Hepatic stellate cell (primary cell): ENCODE data around the gene CCDC198.

Experiments used
- DNase-seq: peaks from one replicate; pipeline ENCODE4 v3.0.0; 2011; ENCODE audit warnings: low spot score

CCDC198 gene, protein sequence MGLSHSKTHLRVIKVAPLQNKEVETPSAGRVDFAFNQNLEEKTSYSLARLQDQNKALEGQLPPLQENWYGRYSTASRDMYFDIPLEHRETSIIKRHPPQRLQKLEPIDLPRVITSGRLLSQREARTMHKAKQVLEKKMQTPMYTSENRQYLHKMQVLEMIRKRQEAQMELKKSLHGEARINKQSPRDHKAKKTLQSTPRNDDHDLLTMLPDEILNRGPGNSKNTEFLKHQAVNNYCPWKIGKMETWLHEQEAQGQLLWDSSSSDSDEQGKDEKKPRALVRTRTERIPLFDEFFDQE

DNA sequence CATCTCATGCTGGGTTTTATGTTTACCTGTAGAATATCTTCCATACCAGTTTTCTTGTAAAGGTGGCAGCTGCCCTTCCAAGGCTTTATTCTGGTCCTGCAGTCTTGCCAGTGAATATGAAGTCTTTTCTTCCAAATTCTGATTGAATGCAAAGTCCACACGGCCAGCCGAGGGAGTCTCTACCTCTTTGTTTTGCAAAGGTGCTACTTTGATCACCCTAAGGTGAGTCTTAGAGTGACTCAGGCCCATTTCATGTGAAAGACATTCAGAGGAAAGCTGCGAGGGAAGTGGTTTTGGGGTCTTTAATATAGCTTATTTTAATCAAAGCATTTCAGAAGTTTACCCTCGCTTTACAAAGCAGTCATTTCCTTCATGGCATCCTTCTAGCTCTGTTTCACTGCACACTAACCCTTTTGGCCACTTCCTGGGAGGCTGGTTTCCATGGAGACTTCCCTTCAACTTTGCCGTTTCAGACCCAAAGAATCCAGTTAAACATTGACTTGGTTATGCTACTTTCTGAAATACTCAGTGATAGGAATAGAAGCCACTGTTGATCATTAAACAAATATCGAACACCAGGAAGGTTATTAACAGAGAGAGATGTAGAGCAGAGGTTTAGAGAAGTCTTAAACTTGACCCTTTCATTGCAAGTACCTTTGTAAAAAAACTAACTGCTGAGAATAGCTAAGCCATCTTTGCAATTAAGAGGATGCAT, at the start of gene CCDC198:
TSS of gene CCDC198 (minus strand) at position 391 of the 715 bp plus-strand sequence. CDS start at position 249, 142 bp downstream.
- no peak for DNase-seq

DNA sequence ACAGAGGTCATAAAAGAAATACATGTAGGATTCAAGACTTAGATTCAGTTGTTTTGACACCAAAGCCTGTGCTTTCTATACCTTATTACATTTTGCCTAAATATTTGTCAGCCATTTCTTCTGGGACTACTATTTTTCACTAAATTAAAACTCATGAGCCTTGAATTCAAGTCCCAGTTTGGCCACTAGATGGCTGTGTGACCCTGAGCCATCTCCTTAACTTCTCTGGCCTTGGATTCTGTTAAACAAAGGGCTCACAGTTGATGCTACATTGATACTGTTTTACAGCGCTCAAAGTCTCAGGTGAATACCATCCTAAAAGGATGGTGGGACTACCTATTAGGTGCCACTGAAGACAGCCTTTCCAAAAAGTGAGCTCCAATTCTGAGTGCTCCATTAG, 39.6 kb upstream of the CCDC198 start:
- DNase-seq = no peak

DNA sequence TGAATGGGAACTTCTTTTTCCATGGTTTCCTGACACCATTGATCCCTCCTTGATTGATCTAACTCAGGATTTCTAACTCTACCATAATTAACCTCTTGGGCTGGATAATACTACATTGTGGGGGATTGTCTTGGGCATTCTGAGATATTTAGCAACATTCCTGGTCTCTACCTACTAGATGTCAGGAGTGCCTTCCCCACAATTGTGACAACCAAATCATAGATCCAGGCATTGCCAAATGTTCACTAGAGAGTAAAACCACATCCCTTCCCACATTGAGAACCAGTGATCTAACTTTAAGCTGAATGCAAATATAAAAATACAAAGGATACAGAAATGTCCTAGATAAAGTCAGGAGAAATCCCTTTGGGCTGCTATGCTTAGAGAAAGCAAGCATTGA, 36.9 kb upstream of the CCDC198 start:
- no peak for DNase-seq

DNA sequence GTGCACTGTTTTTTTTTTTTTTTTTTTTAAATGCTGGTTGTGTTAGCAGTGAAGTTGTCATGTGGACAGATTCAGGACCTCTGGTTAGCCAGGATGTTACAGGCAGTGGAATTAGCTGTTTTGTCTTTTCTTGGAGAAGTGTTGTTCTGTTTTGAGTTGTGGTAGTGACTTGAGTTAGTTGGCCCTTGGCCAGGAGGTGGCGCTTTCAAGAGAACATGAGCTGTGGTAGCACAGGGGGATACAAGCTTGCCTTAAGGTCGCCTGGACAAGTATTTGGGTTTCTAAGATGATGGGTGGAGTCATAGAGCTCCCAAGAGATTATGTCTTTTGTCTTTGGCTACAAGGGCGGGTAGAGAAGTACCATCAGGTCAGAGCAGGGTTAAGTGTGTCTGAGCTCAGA, 33.3 kb upstream of the CCDC198 start:
- DNase-seq = no peak

DNA sequence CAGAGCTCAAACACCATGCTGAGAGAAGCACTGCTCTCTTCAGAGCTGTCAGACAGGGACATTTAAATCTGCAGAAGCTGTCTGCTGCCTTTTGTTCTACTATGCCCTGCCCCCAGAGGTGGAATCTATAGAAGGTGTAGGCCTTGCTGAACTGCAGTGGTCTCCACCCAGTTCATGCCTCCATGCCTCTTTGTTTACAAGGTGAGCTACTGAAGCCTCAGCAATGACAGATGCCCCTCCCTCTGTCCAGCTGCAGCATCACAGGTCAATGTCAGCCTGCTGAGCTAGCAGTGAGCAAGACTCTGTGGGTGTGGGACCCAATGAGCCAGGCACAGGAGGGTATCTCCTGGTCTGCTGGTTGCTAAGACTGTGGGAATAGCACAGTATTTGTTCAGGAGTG, 25.4 kb upstream of the CCDC198 start:
- no peak for DNase-seq

DNA sequence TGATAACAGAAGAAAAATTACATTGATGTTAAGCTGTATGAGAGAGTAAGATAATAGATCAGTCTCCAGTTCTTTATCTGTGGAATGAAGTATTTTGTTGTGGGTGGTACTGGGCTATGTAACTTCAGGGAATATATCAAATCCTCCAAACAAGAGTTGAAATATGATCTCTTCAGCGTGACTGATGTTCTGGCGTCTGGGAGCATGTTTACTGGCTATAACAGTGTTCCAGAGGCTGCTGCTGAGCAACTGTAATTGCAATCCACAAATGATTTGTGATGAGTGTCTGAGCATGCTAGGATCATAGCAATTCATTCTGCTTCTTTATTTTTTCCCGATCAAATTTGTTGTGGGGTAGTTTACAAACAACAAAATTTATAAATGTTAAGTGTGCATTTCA, 18.6 kb upstream of the CCDC198 start:
- DNase-seq = no peak

DNA sequence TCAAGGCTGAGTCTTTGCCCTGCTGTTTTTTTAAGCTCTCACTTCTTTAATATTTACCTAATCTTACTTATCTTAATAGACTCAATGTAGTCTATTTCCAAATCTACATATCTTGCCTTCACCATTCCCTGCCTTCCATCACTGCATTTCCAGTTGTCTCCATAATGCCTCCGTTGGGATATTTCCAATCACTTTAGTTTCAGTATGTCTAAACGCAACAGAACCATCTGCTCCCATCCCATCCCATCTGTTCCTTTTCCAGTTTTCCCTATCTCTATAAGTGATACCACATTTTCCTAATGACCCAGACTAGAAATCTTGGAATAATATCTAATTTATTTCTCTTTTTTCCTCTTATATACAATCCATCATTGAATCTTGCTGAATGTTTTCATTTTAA, 15.1 kb upstream of the CCDC198 start:
- no peak for DNase-seq

DNA sequence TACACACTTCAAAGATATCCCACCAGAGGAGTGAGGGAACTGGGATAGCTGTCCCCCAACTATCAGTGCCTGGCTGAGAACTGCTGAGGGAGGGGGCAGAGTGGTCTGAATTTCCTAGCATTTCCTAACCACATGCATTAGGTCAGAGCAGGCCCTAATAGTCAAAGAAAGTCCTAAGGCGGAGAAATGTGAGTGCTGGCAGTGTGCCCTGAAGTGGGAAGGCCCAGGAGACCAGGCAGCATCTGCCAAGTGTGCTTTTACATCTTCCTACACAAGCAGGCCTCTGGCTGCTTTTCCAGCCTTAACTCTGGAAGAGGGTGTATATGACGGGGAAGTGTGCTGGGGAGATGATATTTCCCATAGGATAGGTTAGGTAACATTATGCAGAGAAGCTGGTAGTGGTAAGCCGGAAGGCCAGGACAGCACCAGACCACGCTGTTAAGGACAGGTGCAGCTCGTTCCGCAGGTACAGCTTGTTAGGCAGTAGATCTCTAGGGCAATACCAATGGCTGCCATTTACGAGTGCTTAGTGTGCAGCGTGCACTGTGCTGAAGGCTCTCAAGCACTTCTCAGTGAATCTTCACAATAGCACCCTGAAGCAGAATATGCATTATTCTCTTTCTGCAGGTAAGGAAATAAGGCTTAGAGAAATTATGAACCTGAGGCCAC, 9.1 kb upstream of the CCDC198 start:
- DNase-seq = no peak

DNA sequence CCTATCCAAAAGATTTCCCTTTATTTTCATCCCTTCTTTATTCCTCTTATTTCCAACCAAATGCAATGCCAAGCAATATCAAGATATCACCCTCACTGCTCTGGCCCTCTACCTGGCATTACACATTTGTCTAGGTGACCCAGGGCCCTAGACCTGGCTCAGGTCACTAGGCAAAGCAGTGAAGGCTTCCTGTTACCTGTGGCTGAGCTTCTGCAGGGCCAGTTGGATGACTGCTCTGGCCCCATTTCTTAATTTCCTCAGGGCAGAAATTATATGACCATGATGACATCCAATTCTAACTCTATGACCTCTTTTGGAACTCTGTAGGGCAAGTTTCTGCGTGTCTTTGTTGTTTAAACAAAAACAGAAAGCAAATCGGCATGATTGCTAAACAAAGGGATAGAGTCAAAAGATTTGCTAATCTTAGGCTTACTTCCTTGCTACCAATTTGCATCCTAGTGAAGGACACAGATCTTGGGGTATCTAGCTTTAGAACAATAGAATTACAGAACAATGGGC, 7.4 kb upstream of the CCDC198 start:
- DNase-seq = no peak

DNA sequence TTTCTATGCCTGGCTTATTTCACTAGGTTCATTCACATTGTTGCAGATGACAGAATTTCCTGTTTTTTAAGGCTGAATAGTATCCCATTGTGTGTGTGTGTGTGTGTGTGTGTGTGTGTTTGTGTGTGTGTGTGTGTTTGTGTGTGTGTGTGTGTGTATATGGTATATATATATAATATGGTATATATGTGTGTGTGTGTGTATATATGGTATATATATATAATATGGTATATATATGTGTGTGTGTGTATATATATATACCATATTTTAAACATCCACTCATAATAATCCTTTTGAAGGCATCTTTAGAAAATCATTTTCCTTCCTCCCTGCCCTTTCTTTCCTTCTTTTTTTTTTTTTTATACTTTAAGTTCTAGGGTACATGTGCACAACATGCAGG, 5.0 kb upstream of the CCDC198 start:
- no peak for DNase-seq

DNA sequence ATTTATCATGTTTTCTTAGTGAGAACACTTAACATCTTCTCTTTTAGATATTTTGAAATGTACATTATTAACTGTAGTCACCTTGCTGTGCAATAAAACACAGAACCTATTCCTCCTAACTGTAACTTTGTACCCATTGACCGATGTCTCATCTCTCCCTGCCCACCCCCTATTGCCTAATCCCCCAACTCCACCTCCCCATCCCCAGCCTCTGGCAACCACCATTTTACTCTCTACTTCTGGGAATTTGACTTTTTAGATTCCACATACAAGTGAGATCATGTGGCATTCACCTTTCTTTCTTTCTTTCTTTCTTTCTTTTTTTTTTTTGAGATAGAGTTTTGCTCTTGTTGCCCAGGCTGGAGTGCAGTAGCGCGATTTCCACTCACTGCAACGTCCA, 4.4 kb upstream of the CCDC198 start:
- no peak for DNase-seq

DNA sequence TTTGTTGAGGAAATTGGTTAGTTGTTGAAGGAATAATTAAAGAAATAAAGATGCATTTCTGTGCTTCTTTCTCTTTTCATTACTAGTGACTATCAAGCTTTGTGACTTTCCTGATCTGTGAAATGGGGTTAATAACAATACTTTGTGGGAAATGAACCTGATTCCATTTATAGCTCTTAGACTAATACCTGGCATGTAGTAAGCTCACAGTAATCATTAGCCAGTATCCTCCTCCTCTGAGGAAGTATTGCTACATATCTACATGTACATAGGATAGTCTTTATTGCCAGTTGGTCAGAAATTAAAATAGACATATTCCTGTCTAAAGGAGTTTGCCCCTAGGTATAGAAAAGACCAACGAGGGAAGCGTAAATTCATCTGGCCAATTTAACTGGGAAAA, 1.8 kb upstream of the CCDC198 start:
- no peak for DNase-seq

DNA sequence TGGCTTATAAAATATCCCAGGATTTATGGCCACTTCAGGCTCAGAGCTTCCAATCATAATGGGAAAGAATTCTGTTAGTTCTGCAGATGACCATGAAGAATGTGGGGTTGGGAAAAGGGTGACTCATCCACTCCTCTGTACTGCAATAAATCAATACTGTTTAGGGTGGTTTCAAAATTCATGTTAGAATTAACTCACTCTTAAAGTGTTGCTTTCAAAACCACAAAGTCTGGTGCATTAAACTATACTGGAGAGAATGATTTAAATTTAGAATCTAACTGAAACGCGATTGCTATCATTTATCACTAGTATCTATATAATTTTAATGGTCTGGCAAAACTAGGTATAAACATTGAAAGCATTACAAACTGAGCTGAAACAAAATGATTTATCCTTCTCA, 798 bp downstream of the CCDC198 start:
- DNase-seq = no peak

DNA sequence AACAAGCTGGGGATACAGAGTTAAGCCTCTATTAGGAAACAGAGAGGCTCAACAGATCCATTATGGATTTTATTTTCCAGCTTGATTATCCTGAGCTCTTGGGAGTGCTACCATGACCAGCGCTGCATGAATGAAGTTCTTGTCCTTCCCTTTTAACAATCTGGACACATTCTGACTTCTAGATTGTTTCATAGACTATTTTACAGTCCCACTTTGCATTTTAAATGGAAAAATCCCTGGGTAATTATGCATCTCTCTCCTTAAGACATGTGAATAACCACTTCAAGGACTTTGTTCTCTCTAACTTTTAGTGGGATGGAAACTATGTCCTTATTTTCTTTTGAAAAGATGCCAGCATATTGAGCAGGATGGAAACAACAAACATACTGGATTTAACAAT, 2.0 kb downstream of the CCDC198 start:
- DNase-seq = no peak

DNA sequence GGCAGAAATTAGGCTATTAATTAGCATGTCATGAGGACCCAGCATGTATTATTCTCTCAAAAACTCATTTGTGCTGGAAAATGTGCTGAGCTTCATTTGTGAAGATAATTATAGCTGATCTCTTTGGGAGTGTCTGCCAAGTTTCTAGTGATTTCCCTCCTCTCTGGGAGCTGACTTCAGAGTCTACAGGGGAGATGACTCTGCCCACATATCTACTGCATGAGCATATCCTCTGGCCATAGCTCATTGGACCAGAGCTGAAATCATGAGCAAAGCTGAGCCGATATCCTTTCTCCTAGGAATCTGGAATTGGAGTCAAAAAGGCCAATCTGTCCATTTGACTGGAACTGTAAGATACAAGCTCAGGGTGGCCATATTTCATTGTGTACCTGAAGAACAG, 5.9 kb downstream of the CCDC198 start:
- DNase-seq = no peak

DNA sequence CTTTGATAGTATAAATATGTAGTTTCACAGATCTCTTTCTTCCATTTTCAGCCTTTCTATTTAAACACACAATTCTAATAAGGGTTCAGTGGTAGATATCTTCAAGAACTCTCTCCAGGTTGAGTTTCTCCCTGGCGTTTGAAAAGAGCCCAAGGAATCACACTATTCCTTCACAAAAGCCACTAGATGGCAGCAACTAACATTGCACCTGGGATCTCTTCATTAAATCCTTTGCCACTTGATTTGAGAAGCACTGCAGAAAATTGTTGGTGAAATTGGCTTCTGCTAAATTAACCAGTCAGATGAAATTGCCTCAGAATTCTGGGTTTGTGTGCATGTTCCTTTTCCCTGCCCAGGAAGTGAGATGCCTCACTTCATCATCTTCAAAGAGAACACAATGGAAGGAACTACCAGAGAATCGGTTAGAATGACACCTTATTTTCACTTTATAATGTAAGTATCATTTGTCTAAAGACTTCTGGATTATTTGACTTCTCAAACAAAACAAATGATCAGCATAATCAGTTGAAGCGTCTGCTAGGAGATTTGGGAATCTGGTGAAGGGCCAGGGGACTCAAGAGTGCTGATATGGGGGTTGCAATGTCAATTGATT, 6.8 kb downstream of the CCDC198 start:
- DNase-seq = peak; percentile 14

DNA sequence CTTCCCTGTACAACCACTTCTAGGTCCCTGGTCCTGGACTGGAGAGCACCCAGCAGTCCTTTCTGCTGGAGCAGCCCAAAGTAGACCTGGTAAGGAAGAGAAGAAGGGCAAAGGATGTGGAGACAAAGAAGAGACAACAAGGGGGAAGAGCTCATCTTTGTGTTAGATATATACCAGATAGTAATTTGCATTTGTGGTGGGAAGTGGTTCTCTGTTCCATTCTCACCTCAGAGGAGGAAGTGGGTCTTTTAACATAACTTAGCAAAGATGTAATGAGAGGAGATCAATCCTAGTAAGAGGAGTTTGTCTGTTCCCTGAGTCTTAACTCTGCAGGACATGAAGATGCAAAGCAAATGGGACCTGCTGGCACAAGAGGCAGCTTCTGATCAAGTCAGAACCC, 8.0 kb downstream of the CCDC198 start:
- DNase-seq = no peak

DNA sequence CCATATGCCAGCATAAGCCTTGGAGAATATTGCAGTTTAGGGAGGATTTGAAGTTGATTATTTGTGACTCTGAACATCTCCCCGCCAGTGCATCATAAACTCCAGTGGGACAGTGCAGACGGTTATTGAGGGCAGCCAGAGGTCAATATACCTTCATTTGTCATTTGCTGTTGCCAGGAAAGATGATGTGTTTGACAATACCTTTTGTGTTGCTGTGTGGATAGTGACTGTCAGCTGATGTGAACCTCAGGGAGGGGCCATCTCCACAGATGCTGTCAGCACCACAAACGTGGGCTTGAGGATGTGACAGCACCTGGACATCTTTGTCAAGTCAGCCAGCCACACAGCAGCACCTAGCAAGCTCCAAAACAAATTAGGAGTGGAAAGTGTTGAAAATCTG, 11.5 kb downstream of the CCDC198 start:
- no peak for DNase-seq

DNA sequence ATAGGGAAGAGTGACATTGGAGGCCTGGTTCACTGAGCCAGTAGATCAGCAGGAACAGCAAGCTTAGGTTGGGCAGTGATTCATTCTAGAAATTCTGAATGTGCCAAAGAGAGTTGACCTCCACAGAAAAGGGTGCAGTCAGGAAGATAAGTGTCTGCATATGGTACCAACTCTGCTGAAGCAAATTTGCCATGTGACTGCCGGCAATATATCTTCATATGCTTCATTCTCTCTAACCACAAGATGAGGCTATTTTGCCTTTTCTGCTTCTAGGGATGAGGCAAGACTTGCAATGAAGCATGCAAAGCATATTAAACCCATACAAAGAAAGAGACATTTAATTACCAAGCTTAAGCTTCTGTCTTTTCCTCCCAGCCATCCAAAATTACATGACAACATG, 13.6 kb downstream of the CCDC198 start:
- DNase-seq = no peak

DNA sequence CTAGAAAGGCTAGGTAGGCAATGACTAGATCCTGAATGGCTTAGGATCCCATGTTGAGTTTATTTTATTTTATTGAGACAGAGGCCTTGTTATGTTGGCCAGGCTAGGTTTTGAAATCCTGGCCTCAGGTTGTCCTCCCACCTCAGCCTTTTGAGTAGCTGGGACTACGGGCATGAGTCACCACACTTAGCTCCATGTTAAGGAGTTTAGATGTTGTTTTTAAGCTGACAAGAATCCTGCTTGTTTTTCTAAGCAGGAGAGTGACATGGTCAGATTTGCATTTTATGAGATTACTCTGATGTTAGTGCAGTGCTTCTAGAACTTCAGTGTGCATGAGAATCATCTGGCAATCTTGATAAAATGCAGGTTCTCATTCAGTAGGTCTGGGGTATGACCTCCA, 14.5 kb downstream of the CCDC198 start:
- DNase-seq = no peak

DNA sequence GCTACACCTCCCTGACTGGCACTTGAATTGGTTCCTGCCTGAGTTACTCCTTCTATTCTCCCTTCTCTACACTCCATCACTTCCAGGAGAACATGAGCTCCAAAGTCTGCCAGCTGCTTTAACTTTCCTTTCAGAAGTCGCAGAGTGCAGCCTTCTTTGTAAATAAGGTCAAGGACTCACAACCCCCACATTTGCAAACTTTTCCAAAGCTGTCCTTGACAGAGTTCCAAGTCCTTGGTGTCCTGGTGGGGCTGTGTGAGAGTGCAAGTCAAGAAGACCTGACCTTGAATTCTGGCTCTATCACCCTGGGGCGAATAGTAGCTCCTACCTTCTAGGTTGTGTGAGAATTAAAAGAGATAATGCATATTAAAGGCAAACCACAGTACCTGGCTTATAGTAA, 15.6 kb downstream of the CCDC198 start:
- no peak for DNase-seq

DNA sequence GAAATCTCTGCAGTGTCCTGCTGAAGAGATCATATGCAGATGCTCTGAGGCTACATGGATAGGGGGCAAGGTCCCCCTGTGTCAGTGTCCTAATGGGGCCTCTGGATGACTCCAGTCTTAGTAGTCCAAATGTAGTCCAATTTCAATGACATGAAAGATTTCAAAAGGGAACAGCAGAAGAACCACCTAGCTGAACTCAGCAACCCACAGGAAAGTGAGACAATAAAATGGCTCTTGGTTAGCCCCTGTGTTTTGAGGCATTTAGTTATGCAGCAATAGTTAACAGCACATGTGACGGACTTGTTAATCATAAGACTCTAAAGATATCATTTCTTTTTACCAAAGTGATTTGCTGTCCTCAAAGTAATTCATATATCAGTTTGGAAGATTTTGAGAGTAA, 22.7 kb downstream of the CCDC198 start:
- DNase-seq = no peak
